MM.1S (cell line): ENCODE measurements around the gene UNC93B1.

ENCODE experiments used
- CTCF ChIP-seq: fragments of 300-600 bp; sonication (generic); IDR thresholded peaks from 2 replicates; pipeline ENCODE4 v1.5.1; 2016; ENCODE audit warnings: antibody characterized with exemption, low read length, mixed read lengths
- EZH2 ChIP-seq: fragments of 300-600 bp; sonication (generic); optimal IDR thresholded peaks from 2 replicates; pipeline ENCODE3; 2017; ENCODE audit warnings: low read depth, mild to moderate bottlenecking, antibody characterized with exemption, low read length, mixed read lengths
- EZH2phosphoT487 ChIP-seq: fragments of 300-600 bp; sonication (generic); IDR thresholded peaks from 2 replicates; pipeline ENCODE4 v1.6.1; 2018; ENCODE audit warnings: antibody characterized with exemption, low read length

- TF ChIP-seq CTCF: no peak
- no peak for TF ChIP-seq EZH2
- TF ChIP-seq EZH2phosphoT487: no peak
Measured at GRCh38 chr11:68036717-68037239, 32.9 kb upstream of the UNC93B1 start.
